CD1c-positive myeloid dendritic cell (primary cell): Measurements from ENCODE around the gene MAGEA9.
"Not testable (repeated sequence)": the region's sequence is repeated elsewhere in the genome, so short reads cannot be mapped to it uniquely, and the experiment has no call there.

ENCODE experiments used
- DNase-seq: peaks from one replicate; pipeline ENCODE4 v3.0.0-alpha.2; 2016; ENCODE audit errors: extremely low spot score

Gene MAGEA9, protein sequence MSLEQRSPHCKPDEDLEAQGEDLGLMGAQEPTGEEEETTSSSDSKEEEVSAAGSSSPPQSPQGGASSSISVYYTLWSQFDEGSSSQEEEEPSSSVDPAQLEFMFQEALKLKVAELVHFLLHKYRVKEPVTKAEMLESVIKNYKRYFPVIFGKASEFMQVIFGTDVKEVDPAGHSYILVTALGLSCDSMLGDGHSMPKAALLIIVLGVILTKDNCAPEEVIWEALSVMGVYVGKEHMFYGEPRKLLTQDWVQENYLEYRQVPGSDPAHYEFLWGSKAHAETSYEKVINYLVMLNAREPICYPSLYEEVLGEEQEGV

DNA sequence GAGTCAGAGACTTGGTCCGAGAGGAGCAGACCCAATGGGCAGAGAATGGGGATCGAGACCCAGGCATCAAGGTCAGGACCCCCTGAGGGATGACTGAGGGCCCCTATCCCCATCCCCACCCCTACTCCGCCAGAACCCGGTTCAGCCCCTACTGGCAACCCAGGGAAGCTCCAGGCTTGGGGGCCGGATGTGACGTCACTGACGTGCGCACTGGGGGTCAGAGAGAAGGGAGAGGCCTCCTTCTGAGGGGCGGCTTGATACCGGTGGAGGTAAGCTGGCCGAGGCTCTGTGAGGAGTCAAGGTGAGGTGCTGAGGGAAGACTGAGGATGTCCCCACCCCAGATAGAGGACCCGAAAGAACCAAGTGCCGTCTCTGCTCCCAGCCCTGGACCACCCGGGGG is at the start of gene MAGEA9:
MAGEA9 (plus strand) TSS at position 204 of the 400 bp plus-strand sequence. CDS start 4,281 bp downstream, outside the sequence.
- DNase-seq = not testable (repeated sequence)

DNA sequence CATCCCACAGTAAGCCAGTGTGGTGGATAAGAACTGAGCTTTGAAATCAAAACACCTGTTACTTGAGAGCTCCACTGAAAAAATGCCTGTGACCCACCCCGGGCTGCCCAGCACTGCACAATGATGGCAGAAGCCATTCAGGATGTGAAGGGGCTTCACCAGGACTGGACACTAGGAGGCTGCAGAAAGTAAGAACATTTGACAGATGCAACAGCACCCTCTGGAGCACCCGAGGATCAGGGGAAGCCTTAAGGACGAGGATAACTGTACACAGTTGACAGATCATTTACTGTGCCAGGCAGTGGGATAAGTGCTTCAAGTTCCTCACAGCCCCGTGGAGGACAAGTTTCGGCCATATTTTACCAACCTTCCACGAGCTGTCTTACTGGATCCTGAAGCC is 39.5 kb upstream of the MAGEA9 start:
- DNase-seq = not testable (repeated sequence)

DNA sequence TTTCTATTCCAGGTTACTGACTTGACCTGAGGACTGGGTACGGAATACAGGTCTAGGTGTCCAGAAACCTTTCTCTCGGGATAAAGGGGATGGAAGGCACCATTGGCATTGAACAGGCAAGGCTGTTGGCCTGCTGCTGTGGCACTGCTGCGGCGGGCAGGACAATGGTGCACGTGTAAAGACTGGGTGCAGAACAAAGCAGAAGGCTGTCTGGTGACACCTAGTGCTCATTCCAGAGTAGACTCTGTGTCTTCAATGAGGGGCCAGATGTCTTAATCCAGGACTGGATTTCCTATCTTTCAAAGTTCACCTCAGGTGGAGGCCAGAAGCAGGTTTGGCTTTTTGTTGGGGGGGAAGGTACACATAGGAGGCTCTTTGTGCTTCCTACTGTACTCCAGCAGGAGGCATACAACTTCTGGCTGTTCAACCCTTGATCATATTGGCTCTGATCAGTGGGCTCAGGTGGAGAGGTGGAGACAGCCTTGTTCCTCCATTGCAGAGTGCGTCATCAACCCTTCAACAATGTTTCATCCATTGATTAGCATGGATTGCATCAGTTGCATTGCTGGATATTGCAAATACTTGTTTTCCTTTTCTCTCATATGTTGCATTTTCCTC is 35.2 kb upstream of the MAGEA9 start:
- DNase-seq = not testable (repeated sequence)

DNA sequence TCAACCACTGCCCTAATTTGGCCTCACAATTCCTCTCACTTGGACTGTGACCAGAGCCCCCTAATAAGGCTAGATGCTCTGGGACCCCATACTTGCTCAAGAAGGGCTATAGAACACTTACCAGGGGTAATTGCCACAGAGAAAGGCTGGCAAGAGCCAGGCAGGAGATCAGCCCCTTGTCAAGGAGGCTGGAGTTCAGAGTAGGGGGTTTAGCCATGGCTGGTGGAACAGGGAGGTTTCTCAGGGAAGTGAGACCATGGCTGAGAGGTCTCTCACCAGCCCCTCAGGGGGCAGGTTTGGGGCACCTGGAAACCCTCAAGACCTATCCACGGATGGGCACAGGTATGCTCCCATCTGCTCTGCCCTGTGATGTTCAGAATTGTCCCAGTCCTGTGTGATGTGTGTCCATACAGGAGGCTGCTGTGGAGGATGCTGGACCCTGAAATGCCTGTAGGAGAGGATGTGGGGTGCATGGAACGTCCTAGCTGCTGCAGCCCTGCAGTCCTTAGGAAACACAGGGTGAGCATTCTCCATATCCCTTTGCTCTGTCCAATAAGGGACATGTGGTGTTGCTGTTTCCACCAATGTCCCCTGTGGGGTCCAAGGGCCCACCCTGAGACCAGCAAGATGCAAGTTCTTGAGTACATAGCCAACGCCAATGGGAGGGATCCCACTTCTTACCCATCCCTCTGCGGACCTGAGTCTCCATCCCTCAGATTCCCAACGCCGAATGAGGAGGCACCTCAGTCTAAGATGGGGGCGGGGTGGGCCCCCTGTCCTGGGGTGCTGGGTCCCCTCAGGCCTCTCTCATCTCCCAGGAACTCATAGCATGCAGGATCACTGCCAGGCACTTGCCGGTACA is 24.3 kb upstream of the MAGEA9 start:
- DNase-seq = no peak

DNA sequence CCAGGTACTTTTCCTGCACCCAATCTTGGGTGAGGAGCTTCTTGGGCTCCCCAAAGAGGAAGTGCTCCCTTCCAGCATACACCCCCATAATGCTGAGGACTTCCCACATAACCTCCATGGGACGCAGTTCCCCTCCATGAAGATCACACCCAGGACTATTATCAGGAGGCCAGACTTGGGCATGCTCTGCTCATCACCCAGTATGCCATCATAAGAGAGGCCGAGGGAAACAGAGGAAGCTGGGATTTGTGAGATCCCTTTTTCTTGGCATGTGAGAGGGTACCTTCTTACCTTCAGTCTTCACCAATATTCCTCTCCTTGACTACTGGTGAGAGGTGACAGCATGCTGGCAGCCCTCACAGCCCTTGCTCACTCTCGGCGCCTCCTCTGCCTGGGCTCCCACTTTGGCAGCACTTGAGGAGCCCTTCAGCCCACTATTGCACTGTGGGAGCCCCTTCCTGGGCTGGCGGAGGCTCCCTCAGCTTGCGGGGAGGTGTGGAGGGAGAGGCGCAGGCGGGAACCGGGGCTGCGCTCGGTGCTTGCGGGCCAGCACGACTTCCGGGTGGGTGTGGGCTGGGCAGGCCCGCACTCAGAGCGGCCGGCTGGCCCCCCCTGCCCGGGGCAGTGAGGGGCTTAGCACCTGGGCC is 23.5 kb upstream of the MAGEA9 start:
- DNase-seq = no peak

DNA sequence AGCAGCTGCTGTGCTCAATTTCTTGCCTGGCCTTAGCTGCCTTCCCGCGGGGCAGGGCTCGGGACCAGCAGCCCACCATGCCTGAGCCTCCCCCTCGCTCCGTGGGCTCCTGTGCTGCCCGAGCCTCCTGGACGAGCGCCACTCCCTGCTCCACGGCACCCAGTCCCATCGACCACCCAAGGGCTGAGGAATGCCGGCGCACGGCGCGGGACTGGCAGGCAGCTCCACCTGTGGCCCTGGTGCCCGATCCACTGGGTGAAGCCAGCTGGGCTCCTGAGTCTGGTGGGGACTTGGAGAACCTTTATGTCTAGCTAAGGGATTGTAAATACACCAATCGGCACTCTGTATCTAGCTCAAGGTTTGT is 23.0 kb upstream of the MAGEA9 start:
- not testable (repeated sequence) for DNase-seq

DNA sequence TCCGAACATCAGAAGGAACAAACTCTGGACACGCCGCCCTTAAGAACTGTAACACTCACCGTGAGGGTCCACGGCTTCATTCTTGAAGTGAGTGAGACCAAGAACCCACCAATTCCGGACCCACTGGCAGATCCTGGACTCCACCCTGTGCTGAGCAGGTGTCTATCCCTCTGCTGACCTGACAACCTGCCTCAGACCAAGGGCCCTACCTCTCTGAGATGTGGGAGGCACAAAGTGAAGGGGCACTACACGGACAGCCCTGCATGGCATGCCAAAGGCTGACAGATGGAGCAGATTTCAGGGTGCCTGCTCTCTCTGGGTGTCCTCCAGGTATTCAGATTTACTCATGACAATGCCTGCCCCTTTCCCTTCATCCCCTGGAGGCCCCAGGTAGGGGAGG is 21.9 kb upstream of the MAGEA9 start:
- DNase-seq = no peak

DNA sequence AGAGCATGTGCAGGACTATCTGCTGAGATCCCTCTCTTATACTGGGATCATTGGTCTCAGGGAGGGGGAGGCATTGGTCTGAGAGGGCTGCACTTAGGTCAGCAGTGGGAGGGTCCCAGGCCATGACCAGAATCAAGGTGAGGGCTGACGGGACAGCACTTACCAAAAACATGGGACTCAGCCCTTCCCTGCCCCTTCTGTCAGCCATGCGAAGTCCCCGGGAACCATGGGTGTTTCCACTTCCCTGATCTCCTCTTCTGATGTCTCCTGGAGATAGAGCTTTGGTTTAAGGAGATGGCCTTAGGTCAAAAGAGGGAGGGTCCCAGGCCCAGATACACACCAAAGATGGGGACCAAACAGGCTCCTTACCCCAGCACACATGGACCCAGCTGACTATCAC is 20.8 kb upstream of the MAGEA9 start:
- DNase-seq = no peak

DNA sequence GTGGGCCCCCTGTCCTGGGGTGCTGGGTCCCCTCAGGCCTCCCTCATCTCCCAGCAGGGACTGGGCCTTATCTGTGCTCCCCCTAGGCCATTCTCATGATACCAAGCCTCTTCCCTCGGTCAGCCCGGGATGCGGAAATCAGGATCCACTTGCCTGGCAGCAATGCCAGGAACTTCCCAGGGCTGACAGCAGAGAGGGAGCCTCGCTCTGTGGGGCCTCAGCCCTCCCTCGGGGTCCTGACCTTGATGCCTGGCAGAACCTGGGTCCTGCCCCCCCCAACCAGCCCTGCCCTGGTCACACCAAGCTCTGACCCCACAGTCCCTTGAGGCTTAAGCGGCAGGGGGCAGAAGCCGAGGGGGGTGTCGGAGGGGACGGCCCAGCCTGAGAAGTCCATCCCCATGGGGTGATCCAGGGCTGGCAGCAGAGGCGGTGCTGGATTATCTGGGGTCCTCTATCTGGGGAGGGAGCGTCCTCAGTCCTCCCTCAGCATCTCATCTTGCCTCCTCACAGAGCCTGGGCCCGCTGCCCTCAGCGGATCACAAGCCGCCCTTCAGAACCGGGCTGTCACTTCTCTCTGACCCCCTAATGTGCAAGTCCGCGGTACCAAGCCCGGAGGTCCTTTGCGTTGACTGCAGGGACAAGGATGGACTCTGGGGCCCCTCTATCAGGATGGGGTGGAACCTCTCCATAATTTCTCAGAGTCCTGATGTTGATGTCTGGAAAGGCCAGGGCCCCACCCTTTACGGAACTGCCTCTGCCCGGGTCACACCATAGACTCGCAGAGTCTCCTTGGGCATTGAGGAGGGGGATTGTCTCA is 19.7 kb upstream of the MAGEA9 start:
- DNase-seq = not testable (repeated sequence)

DNA sequence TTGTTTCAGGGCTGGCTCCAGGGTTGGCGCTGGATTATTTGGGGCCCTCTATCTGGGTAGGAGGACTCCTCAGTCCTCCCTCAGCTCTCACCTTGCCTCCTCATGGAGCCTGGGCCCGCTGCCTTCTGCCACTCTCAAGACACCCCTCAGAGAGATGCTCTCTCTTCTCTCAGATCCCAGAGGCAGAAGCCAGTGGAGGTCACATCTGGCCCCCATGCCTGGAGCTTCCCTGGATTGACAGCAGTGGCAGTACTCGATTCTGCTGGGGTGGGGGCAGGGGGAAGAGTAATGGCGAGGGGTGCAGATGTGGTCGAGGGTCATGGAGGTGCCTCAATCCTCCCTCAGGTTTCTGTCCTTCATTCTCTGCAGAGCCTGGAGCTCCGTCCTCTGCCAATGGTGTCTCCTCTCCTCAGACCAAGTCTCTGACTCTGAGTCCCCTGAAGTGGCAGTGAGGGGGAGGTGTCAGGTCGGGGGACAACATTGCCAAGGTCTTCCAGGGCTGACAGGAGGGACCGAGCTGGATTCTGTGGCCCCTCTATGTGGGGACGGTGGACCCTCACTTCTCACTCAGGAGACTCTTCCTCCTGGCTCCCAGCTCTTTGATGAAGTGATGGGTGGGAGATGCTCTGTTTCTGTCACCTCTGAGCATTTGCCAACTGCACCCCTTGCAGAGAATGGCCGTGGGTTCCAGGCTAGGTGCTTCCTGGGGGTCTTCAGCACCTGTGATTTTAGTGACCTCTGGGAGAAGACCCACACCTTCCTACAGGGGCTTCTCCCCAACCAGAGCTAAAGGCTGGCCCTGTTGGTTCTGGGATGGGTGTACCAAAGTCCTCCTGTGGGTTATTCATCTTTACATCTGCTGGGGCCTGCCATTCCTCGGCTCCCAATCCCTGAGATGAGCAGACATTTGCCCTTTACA is 18.8 kb upstream of the MAGEA9 start:
- DNase-seq = no peak

DNA sequence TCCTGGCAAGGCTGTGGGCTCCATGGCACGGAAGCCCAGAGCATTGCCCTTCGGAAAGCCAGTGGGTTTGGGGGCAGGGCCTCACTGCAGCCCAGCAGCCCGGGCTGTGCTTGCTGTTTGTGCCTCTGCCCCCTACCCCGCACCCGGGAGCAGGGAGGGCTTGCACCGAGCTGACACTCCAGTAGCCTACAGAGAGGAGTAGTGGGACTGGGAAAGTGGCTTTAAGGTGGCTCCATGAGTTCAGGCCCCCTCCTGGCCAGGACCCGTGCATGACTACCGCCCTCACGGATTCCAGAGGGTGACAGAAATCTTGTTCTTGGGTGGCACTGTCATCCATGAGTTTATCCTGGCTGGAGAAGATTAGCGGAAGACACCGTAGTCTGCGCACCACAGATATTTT is 11.4 kb upstream of the MAGEA9 start:
- not testable (repeated sequence) for DNase-seq

DNA sequence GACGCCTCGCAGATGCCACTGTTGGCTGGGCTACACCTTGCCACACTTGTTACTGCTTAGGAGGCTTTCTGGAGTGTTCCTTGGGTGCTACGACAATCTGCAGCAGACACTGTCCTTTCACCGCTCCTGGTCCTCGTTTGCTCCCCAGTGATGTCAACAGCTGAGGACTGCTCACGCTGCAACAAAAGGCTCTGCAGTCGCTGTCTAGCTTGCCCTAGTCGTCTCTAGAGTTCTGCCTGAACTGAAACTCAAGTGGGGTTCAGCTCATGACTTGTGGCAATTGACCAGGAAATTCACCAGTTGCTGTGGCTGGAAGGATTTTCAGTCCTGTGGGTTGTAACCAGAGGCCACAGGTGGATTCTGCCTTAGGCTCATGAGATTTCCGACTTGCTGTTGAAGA is 8.7 kb upstream of the MAGEA9 start:
- not testable (repeated sequence) for DNase-seq

DNA sequence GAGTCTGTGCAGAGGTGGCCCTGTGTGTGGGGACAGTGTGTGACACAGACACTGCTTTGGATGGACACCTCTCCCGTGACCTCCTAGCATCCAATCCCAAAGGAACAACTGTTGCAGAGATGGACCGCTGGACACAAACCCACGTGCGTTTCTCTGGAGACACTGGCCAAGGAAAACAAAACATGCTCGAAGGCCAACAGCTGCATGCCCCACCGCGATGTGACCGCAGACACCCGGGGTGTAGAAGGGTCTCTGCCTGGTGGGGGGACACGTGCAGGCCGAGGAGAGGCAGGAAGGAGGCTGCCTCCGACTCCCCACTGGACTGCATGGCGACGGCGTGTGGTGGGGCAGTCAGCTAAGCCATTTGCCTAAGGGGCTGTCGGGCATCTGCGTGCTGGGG is 8.0 kb upstream of the MAGEA9 start, which contains the start of gene HSFX1:
HSFX1 (plus strand) TSS at position 301 of the 400 bp plus-strand sequence. CDS start 614 bp downstream, outside the sequence.
- not testable (repeated sequence) for DNase-seq

DNA sequence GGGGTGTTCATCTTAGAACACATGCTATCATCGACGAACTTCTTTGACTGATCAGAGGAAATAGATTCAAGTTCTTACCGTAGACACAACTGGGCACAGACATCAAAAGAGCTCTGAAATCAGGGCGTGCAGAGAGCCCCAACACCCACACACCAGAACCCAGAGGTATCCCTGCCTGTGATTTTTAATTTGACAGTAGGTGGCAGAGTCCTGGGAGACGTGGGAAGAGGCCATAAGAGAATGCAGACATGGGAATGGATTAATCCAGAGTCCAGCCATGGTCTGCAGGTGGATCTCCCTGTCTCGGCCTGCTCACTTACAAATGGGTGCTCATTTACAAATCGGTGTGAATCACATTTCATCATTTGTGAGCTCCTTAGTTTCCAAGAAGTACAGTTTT is 3.7 kb upstream of the MAGEA9 start:
- not testable (repeated sequence) for DNase-seq

DNA sequence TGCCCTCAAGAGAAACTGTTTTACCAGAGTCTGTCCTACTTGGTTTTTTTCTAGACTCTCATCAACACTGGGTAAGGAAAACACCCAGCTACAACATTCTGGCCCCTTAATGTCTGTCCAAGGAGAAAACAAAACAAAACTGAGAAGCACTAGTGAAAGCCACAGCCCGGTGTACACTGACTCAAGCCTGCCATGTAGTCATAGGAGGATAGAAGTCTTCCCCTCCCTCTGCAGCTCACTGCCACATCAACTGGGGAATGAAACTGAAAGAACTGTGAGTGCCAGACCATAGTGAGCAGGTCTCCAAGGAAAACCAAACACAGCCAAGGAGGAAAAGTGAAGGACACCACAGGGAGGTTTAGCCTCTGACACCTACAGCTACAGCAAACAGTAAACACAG is 13.8 kb downstream of the MAGEA9 start:
- not testable (repeated sequence) for DNase-seq

DNA sequence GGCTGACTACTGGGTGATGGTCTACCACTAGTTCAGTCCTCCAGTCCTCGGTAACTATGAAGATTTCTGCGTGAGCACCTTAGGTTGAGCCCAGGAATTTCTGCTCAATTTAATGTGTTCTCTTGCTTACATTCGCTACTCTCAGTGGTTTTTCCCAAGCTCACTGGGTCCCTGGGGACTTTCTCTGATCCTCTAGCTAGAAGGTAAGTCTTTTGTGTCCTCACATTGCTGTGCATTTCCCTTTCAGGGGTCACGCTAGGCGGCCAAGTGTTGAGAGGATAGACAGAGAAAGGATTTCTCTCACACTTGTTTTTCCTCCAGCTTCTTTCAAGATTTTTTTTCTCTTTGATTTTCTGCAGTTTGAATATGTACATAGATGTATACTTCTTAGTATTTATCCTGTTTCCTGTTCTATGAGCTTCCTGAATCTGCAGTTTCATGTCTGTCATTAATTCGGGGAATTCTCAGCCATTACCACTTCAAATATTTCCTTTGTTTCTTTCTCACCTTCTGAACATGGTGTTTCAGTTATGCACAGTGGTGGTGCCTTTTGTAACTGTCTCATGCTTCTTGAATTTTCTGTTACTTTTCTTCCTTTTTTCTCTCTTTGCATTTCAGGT is 17.5 kb downstream of the MAGEA9 start:
- DNase-seq = no peak

DNA sequence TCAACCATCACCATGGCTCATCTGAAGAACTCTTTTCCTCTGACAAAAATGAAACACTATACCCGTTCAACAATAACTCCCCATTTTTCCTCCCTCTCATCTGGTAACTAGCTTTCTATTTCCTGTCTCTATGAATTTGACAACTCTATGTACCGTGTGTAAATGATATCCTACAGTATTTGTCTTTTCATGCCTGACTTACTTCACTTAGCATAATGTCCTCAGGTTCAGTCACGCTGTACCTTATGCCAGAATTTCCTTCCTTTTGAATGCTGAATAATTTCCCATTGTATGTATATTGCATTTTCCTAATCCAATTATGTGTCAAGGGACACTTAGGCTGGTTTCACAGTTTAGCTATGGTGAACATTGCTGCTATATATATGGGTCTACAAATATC is 18.2 kb downstream of the MAGEA9 start:
- no peak for DNase-seq

DNA sequence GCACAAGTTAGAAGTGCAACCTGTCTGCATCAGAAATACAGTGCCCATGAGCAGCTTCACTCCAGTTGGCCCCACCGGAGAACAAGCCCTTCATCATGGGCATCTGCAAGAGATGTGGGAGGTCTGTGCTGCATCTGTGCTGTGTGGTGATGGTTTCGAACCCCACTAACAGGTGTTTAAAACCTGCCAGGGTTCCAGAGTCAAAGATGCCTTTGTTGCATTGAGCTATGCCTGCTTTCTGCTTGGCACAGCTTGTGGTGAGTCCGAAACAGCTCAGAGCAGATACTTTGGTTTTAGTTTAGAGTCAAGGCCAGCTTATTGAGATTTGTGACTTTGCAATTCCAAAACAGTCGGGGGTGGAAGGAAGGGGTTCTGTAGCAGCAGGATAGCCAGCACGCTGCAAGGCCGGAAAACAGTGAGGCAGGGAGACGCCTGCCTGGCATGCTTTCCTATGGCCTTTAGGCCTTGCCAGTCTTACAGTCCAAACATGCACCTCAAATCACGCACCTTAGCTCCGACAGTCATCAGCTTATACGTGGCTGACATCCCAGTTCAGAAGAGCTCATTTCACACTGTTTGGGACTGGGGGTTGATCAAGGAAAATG is 21.8 kb downstream of the MAGEA9 start:
- no peak for DNase-seq

DNA sequence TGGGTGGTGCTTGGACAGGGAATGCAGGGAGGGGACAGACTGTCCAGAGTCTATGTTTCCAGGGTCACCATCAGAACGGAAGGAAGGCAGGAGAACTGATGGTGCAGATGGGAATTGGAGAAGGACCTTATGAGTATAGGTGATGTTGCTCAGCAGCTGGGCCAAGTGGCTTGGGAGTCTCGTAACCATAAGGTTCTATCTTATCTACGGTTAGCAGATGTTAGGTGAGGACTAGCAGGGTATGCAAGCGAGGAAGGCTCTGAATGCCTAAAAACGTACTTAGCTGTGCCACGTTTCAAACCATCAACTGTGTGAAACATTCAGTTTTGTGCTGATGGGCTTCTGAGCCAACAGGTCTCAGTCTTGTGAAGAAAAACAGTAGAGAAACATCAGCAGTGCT is 22.4 kb downstream of the MAGEA9 start:
- no peak for DNase-seq
